Colonic mucosa (tissue), 4 donors: Measurements from ENCODE around the gene PAOX. TPM values are rescaled to one million over a fixed set of nuclear protein-coding genes. Genes with fewer than 3 reads are reported as not detected.

Experiments
- DNase-seq: peaks from one replicate; pipeline ENCODE4 v3.0.0-alpha.2; 2020
- H3K27ac ChIP-seq: fragments of 200-600 bp; one replicate; pipeline ENCODE4 v1.8.0; 2021
- H3K27me3 ChIP-seq: fragments of 200-600 bp; one replicate; pipeline ENCODE4 v1.8.0; 2021
- H3K36me3 ChIP-seq: fragments of 200-600 bp; one replicate; pipeline ENCODE4 v1.8.0; 2021
- H3K4me1 ChIP-seq: fragments of 200-600 bp; one replicate; pipeline ENCODE4 v1.8.0; 2021; ENCODE audit warnings: mild to moderate bottlenecking
- H3K4me3 ChIP-seq: fragments of 200-600 bp; one replicate; pipeline ENCODE4 v1.8.0; 2021
- H3K9ac ChIP-seq, 2 donors: one replicate each; pipeline ENCODE4 v1.7.0; 2013; ENCODE audit warnings: control low read depth in 2 of 2, low read depth in 2 of 2, low read length in 2 of 2
- H3K9me3 ChIP-seq: fragments of 200-600 bp; one replicate; pipeline ENCODE4 v1.8.0; 2021
- CTCF ChIP-seq: fragments of 200-600 bp; IDR thresholded peaks from one replicate; pipeline ENCODE4 v1.8.0; 2022; ENCODE audit warnings: antibody characterized with exemption, mild to moderate bottlenecking
- intact Hi-C: fragments of 100-400 bp; cut with DNase I; formaldehyde crosslinking; loops from one replicate; pipeline ENCODE4 v1.14.1; 2022
- total RNA-seq, 2 donors: library from RNA; stranded (reverse); fragmentation: NEBNext Ultra II Directional in 1 of 2; extraction: Animal tissue kit (Norgen Biotek cat#: 25700) in 1 of 2; gene quantifications; one replicate each; pipeline ENCODE4 v1.2.1, GENCODE V29; 2021
- donor health status: healthy.
- donor health status: DM: no; HTN: no; CAD: no.
- donor health status: DM: no; HTN: no; CAD: no.

PAOX gene
- total RNA-seq, 2 donors from 2014 or later, result 3.5 to 5.8 TPM

GRCh38 chr10:133401981-133402725 is 23.1 kb downstream of the PAOX start:
- intact Hi-C loops, result no loop called here
- DNase-seq, result no peak
- Histone ChIP-seq H3K36me3 (peaks cover 12% of the 10 kb centered on the region), H3K27me3 (no peaks in the 10 kb centered on the region), H3K4me1 (no peaks in the 10 kb centered on the region), H3K9ac (peak overlapping the region in 1 of 2 donors; percentile 8), H3K9me3 (no peaks in the 10 kb centered on the region), H3K27ac (no peak overlapping the region), H3K4me3 (no peak overlapping the region)
- no peak for TF ChIP-seq CTCF

- Histone ChIP-seq H3K27me3 (no peaks in the 10 kb centered on the region), H3K9ac (no peak overlapping the region), H3K4me3 (no peak overlapping the region), H3K36me3 (peaks cover 10% of the 10 kb centered on the region), H3K27ac (no peak overlapping the region), H3K9me3 (no peaks in the 10 kb centered on the region), H3K4me1 (no peaks in the 10 kb centered on the region)
- no peak for TF ChIP-seq CTCF
- DNase-seq, result no peak
- intact Hi-C loops, result no loop called here
These were observed 24.3 kb downstream of the PAOX start for GRCh38 chr10:133403359-133403758.

- no peaks in the 10 kb centered on the region for H3K4me1 ChIP-seq
These were observed 24.7 kb downstream of the PAOX start for GRCh38 chr10:133403784-133404183.

GRCh38 chr10:133405272-133405671 is 26.2 kb downstream of the PAOX start:
- no peaks in the 10 kb centered on the region for H3K27me3 ChIP-seq
- H3K4me1 ChIP-seq, result no peaks in the 10 kb centered on the region
- DNase-seq, result no peak
- no peak overlapping the region for H3K4me3 ChIP-seq
- peaks cover under 1% of the 10 kb centered on the region for H3K36me3 ChIP-seq
- intact Hi-C loops, result no loop called here
- no peak overlapping the region for H3K27ac ChIP-seq
- H3K9me3 ChIP-seq, result no peaks in the 10 kb centered on the region
- H3K9ac ChIP-seq, result no peak overlapping the region
- TF ChIP-seq CTCF, result no peak

More at GRCh38 chr10:133403784-133404183, 24.7 kb downstream of the PAOX start:
- Histone ChIP-seq H3K9me3 (no peaks in the 10 kb centered on the region), H3K36me3 (peaks cover 8% of the 10 kb centered on the region), H3K27me3 (no peaks in the 10 kb centered on the region), H3K4me3 (no peak overlapping the region), H3K27ac (no peak overlapping the region), H3K9ac (no peak overlapping the region)
- no peak for TF ChIP-seq CTCF
- no peak for DNase-seq
- intact Hi-C loops, result no loop called here

- H3K4me3 ChIP-seq, result no peak overlapping the region
- H3K9me3 ChIP-seq, result peaks cover under 1% of the 10 kb centered on the region
- H3K9ac ChIP-seq, result no peak overlapping the region
- no peak for DNase-seq
- intact Hi-C loops, result no loop called here
- H3K27me3 ChIP-seq, result no peaks in the 10 kb centered on the region
- H3K4me1 ChIP-seq, result no peaks in the 10 kb centered on the region
- no peak overlapping the region for H3K27ac ChIP-seq
- TF ChIP-seq CTCF, result no peak
- peaks cover 5% of the 10 kb centered on the region for H3K36me3 ChIP-seq
These were observed 26.9 kb downstream of the PAOX start for GRCh38 chr10:133405844-133406527.
